ENCODE data around the gene ACOX1. TPM values are rescaled to one million over a fixed set of nuclear protein-coding genes. Genes with fewer than 3 reads are reported as not detected.
A peak's percentile ranks its signal among the peaks of the same experiment; 100 is the strongest.

Gene ACOX1
- total and polyA plus RNA-seq, 2 of the 13 experiments (the other 11 are each of a cell fraction or from before 2014, with no cell fraction given), result 86.4 to 120 TPM

DNA sequence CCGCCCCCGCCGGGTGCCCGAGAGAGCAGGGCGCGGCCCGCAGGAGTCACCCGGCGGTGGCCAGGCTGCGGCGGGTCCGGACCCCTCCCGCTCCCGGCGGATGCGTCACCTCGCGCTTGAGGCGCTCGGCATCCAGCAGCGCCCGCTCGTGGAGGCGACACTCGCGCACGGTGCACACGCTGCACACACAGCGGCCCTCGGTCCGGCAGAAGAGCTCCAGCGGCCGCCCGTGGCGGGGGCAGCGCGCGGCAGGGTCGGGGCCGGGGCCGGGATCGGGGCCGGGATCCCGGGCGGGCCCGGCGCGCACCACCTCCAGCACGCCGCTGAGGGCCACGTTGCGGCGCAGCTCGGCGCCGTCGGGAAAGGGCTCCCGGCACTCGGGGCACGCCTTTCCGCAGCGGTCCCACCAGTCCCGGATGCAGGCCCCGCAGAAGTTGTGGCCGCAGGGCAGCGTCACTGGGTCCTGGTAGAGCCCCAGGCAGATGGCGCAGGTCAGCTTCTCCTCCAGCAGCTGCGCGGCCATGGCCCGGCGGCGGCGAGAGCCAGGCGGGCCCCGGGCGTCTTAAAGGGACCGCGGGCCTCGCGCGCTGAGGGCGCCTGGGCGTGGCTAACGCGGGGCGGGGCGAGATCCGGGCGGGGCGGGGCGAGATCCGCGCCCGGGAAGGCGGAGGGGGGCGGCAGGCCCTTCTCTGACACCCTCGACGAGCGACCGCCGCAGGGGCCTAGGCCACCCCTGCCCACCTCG lies 82.4 kb downstream of the ACOX1 start, which contains the start of gene TRIM65 (continued):
- TF ChIP-seq, protein P1, sequence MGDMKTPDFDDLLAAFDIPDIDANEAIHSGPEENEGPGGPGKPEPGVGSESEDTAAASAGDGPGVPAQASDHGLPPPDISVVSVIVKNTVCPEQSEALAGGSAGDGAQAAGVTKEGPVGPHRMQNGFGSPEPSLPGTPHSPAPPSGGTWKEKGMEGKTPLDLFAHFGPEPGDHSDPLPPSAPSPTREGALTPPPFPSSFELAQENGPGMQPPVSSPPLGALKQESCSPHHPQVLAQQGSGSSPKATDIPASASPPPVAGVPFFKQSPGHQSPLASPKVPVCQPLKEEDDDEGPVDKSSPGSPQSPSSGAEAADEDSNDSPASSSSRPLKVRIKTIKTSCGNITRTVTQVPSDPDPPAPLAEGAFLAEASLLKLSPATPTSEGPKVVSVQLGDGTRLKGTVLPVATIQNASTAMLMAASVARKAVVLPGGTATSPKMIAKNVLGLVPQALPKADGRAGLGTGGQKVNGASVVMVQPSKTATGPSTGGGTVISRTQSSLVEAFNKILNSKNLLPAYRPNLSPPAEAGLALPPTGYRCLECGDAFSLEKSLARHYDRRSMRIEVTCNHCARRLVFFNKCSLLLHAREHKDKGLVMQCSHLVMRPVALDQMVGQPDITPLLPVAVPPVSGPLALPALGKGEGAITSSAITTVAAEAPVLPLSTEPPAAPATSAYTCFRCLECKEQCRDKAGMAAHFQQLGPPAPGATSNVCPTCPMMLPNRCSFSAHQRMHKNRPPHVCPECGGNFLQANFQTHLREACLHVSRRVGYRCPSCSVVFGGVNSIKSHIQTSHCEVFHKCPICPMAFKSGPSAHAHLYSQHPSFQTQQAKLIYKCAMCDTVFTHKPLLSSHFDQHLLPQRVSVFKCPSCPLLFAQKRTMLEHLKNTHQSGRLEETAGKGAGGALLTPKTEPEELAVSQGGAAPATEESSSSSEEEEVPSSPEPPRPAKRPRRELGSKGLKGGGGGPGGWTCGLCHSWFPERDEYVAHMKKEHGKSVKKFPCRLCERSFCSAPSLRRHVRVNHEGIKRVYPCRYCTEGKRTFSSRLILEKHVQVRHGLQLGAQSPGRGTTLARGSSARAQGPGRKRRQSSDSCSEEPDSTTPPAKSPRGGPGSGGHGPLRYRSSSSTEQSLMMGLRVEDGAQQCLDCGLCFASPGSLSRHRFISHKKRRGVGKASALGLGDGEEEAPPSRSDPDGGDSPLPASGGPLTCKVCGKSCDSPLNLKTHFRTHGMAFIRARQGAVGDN (CRISPR knock-in tag; IDR thresholded peaks at IDR 0.05), result peak; percentile 85
- TF ChIP-seq, protein P2, sequence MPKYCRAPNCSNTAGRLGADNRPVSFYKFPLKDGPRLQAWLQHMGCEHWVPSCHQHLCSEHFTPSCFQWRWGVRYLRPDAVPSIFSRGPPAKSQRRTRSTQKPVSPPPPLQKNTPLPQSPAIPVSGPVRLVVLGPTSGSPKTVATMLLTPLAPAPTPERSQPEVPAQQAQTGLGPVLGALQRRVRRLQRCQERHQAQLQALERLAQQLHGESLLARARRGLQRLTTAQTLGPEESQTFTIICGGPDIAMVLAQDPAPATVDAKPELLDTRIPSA (CRISPR knock-in tag; IDR thresholded peaks at IDR 0.05; ENCODE audit: borderline replicate concordance), result no peak; the same call in none of the 2 replicates
- TF ChIP-seq PAWR (CRISPR knock-in tag; IDR thresholded peaks at IDR 0.05; ENCODE audit: borderline replicate concordance) (no peak; the same call in 1 of the 2 replicates), ARID2 (CRISPR knock-in tag; IDR thresholded peaks at IDR 0.05; ENCODE audit: borderline replicate concordance) (0 out of 2 replicates have a peak, but pooled peaks have one; percentile 41), SRSF9 (IDR thresholded peaks at IDR 0.05; ENCODE audit: borderline replicate concordance, insufficient read depth, low read depth, low read length, poor library complexity, severe bottlenecking) (no peak), SP1 (IDR thresholded peaks at IDR 0.05) (no peak), SP1 (CRISPR knock-in tag; IDR thresholded peaks at IDR 0.05) (peak; percentile 85), PAF1 (CRISPR knock-in tag; IDR thresholded peaks at IDR 0.05) (no peak), ZNF460 (CRISPR knock-in tag; IDR thresholded peaks at IDR 0.05; ENCODE audit: borderline replicate concordance) (no peak), SNRNP70 (IDR thresholded peaks at IDR 0.05; ENCODE audit: low read depth, low read length) (no peak), SALL1 (CRISPR knock-in tag; IDR thresholded peaks at IDR 0.05) (peak; percentile 75), NAIF1 (CRISPR knock-in tag; IDR thresholded peaks at IDR 0.05; ENCODE audit: borderline replicate concordance) (no peak)
- TF ChIP-seq, protein P3, sequence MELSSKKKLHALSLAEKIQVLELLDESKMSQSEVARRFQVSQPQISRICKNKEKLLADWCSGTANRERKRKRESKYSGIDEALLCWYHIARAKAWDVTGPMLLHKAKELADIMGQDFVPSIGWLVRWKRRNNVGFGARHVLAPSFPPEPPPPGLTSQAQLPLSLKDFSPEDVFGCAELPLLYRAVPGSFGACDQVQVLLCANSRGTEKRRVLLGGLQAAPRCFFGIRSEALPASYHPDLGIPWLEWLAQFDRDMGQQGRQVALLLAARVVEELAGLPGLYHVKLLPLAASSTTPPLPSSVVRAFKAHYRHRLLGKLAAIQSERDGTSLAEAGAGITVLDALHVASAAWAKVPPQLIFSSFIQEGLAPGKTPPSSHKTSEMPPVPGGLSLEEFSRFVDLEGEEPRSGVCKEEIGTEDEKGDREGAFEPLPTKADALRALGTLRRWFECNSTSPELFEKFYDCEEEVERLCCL (CRISPR knock-in tag; IDR thresholded peaks at IDR 0.05; ENCODE audit: borderline replicate concordance), result no peak
- TF ChIP-seq, protein P4, sequence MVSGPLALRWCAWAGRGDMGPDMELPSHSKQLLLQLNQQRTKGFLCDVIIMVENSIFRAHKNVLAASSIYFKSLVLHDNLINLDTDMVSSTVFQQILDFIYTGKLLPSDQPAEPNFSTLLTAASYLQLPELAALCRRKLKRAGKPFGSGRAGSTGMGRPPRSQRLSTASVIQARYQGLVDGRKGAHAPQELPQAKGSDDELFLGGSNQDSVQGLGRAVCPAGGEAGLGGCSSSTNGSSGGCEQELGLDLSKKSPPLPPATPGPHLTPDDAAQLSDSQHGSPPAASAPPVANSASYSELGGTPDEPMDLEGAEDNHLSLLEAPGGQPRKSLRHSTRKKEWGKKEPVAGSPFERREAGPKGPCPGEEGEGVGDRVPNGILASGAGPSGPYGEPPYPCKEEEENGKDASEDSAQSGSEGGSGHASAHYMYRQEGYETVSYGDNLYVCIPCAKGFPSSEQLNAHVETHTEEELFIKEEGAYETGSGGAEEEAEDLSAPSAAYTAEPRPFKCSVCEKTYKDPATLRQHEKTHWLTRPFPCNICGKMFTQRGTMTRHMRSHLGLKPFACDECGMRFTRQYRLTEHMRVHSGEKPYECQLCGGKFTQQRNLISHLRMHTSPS (CRISPR knock-in tag; IDR thresholded peaks at IDR 0.05; ENCODE audit: low read depth), result no peak
- TF ChIP-seq, protein P5, sequence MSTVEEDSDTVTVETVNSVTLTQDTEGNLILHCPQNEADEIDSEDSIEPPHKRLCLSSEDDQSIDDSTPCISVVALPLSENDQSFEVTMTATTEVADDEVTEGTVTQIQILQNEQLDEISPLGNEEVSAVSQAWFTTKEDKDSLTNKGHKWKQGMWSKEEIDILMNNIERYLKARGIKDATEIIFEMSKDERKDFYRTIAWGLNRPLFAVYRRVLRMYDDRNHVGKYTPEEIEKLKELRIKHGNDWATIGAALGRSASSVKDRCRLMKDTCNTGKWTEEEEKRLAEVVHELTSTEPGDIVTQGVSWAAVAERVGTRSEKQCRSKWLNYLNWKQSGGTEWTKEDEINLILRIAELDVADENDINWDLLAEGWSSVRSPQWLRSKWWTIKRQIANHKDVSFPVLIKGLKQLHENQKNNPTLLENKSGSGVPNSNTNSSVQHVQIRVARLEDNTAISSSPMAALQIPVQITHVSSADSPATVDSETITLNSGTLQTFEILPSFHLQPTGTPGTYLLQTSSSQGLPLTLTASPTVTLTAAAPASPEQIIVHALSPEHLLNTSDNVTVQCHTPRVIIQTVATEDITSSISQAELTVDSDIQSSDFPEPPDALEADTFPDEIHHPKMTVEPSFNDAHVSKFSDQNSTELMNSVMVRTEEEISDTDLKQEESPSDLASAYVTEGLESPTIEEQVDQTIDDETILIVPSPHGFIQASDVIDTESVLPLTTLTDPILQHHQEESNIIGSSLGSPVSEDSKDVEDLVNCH (CRISPR knock-in tag; IDR thresholded peaks at IDR 0.05), result no peak
- TF ChIP-seq, protein P6, sequence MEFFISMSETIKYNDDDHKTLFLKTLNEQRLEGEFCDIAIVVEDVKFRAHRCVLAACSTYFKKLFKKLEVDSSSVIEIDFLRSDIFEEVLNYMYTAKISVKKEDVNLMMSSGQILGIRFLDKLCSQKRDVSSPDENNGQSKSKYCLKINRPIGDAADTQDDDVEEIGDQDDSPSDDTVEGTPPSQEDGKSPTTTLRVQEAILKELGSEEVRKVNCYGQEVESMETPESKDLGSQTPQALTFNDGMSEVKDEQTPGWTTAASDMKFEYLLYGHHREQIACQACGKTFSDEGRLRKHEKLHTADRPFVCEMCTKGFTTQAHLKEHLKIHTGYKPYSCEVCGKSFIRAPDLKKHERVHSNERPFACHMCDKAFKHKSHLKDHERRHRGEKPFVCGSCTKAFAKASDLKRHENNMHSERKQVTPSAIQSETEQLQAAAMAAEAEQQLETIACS (CRISPR knock-in tag; IDR thresholded peaks at IDR 0.05), result 0 out of 2 replicates have a peak, but pooled peaks have one; percentile 23
